H1 (cell line): Measurements from ENCODE around the gene NEBL. TPM values are rescaled to one million over a fixed set of nuclear protein-coding genes. Genes with fewer than 3 reads are reported as not detected.

Experiments used
- CTCF ChIA-PET: fragments of 300-600 bp; sonication (Branson Sonifier 250); formaldehyde crosslinking; loops from one replicate; lab custom pipeline; 2021; ENCODE audit not compliant: partially characterized antibody; lab: Charles Lee
- POLR2A ChIA-PET: fragments of 300-600 bp; sonication (Branson Sonifier 250); formaldehyde crosslinking; loops from one replicate; lab custom pipeline; 2021; ENCODE audit warnings: inconsistent platforms; ENCODE audit not compliant: partially characterized antibody; lab: Charles Lee
- DNase-seq, 2 experiments: peaks; one replicate each; pipeline versions ENCODE4 v3.0.0 to v3.0.0-alpha.2; 2010 to 2022; ENCODE audit warnings: low spot score in 2 of 2, low read depth in 1 of 2, mixed read lengths in 1 of 2
- FAIRE-seq: peaks from 2 replicates; lab custom pipeline; 2011; peaks lifted over from hg19 to GRCh38; lab: Jason Lieb, UNC
- H2AFZ ChIP-seq: 2 replicates; pipeline ENCODE4 v1.8.1; 2012; ENCODE audit warnings: low read length, inconsistent platforms
- H2AK5ac ChIP-seq: 2 replicates; pipeline ENCODE4 v1.6.1; 2013; ENCODE audit warnings: low read depth, low read length
- H2BK120ac ChIP-seq: replicated peaks from 2 replicates; pipeline ENCODE3; 2013; ENCODE audit warnings: low read depth, low read length, inconsistent platforms
- H2BK12ac ChIP-seq: 2 replicates; pipeline ENCODE4 v1.6.1; 2013; ENCODE audit warnings: low read depth, low read length
- H2BK15ac ChIP-seq: 2 replicates; pipeline ENCODE4 v1.6.1; 2013; ENCODE audit warnings: low read length
- H2BK20ac ChIP-seq: 2 replicates; pipeline ENCODE4 v1.6.1; 2013; ENCODE audit warnings: low read length
- H2BK5ac ChIP-seq: 2 replicates; pipeline ENCODE4 v1.6.1; 2013; ENCODE audit warnings: low read depth, low read length
- H3K14ac ChIP-seq: 2 replicates; pipeline ENCODE4 v1.6.1; 2013; ENCODE audit warnings: inconsistent platforms; ENCODE audit not compliant: insufficient read length
- H3K18ac ChIP-seq: 2 replicates; pipeline ENCODE4 v1.6.1; 2013; ENCODE audit warnings: low read length; ENCODE audit errors: extremely low read depth
- H3K23ac ChIP-seq: 2 replicates; pipeline ENCODE4 v1.6.1; 2013; ENCODE audit warnings: inconsistent platforms; ENCODE audit not compliant: insufficient read length
- H3K23me2 ChIP-seq: 2 replicates; pipeline ENCODE4 v1.6.1; 2013; ENCODE audit warnings: low read depth, low read length
- H3K27ac ChIP-seq: 2 replicates; pipeline ENCODE4 v1.6.1; 2011; ENCODE audit warnings: low read depth, low read length, inconsistent platforms
- H3K27me3 ChIP-seq, 4 experiments: replicated peaks in 1 of 4; 1 replicate in 1 of 4; 2 replicates in 3 of 4; pipeline versions ENCODE4 v1.6.1 to v1.8.1; 2011 to 2013; ENCODE audit warnings: low read length in 3 of 4, mild to moderate bottlenecking in 3 of 4, inconsistent platforms in 2 of 4, mixed read lengths in 2 of 4, moderate library complexity in 1 of 4; ENCODE audit not compliant: control insufficient read depth in 3 of 4, insufficient read depth in 3 of 4; ENCODE audit errors: extremely low read depth in 1 of 4
- H3K36me3 ChIP-seq, 4 experiments: 2 replicates each; pipeline versions ENCODE4 v1.6.1 to v1.8.1; 2011 to 2013; ENCODE audit warnings: mild to moderate bottlenecking in 4 of 4, low read length in 3 of 4, moderate library complexity in 2 of 4, control low read depth in 1 of 4, inconsistent platforms in 1 of 4; ENCODE audit not compliant: insufficient read depth in 4 of 4, control insufficient read depth in 2 of 4
- H3K4ac ChIP-seq: replicated peaks from 2 replicates; pipeline ENCODE3; 2013; ENCODE audit warnings: low read length, low read depth, mixed read lengths, inconsistent platforms; ENCODE audit not compliant: insufficient read length
- H3K4me1 ChIP-seq, 4 experiments: replicated peaks in 1 of 4; 1 replicate in 1 of 4; 2 replicates in 3 of 4; pipeline versions ENCODE4 v1.6.1 to v1.8.1; 2011 to 2013; ENCODE audit warnings: low read length in 3 of 4, inconsistent platforms in 2 of 4, mixed read lengths in 1 of 4; ENCODE audit not compliant: insufficient read depth in 4 of 4, control insufficient read depth in 3 of 4
- H3K4me2 ChIP-seq, 2 experiments: 2 replicates each; pipeline versions ENCODE4 v1.6.1 to v1.8.1; 2011 to 2013; ENCODE audit warnings: low read depth in 2 of 2, low read length in 2 of 2, control low read depth in 1 of 2, inconsistent platforms in 1 of 2, mild to moderate bottlenecking in 1 of 2; ENCODE audit not compliant: insufficient read depth in 1 of 2
- H3K4me3 ChIP-seq, 4 experiments: fragments of 200-600, 300-600 bp in 1 of 4; sonication (generic), shearing (Covaris generic), sonication (Bioruptor Twin) in 1 of 4; 2 replicates each; pipeline versions ENCODE4 v1.5.1 to v1.8.1; 2011 to 2016; ENCODE audit warnings: low read length in 4 of 4, low read depth in 3 of 4, control low read depth in 2 of 4, inconsistent platforms in 2 of 4, mild to moderate bottlenecking in 2 of 4, mixed read lengths in 1 of 4, moderate library complexity in 1 of 4; ENCODE audit not compliant: insufficient read depth in 2 of 4; ENCODE audit errors: extremely low read depth in 1 of 4
- H3K56ac ChIP-seq: replicated peaks from 2 replicates; pipeline ENCODE3; 2013; ENCODE audit warnings: low read depth, mild to moderate bottlenecking, mixed read lengths, low read length, inconsistent platforms; ENCODE audit not compliant: insufficient read length
- H3K79me1 ChIP-seq: 2 replicates; pipeline ENCODE4 v1.6.1; 2013; ENCODE audit warnings: low read depth, low read length, control low read depth
- H3K79me2 ChIP-seq, 2 experiments: 2 replicates each; pipeline versions ENCODE4 v1.6.1 to v1.8.1; 2012 to 2013; ENCODE audit warnings: low read length in 2 of 2, mild to moderate bottlenecking in 2 of 2, inconsistent platforms in 1 of 2; ENCODE audit not compliant: insufficient read depth in 2 of 2, control insufficient read depth in 1 of 2
- H3K9ac ChIP-seq, 4 experiments: replicated peaks in 1 of 4; 1 replicate in 1 of 4; 2 replicates in 3 of 4; pipeline versions ENCODE4 v1.6.1 to v1.8.1; 2011 to 2013; ENCODE audit warnings: low read depth in 3 of 4, low read length in 3 of 4, control low read depth in 2 of 4, mild to moderate bottlenecking in 2 of 4, moderate library complexity in 2 of 4, inconsistent platforms in 1 of 4; ENCODE audit errors: extremely low read depth in 1 of 4
- H3K9me3 ChIP-seq, 2 experiments: 2 replicates each; pipeline versions ENCODE4 v1.6.1 to v1.8.1; 2012 to 2013; ENCODE audit warnings: mild to moderate bottlenecking in 2 of 2, moderate library complexity in 2 of 2, control low read depth in 1 of 2, inconsistent platforms in 1 of 2, low read depth in 1 of 2, low read length in 1 of 2, mixed read lengths in 1 of 2; ENCODE audit not compliant: insufficient read depth in 2 of 2
- H4K20me1 ChIP-seq, 2 experiments: replicated peaks in 1 of 2; 2 replicates each; pipeline versions ENCODE3 to v1.8.1; 2011 to 2013; ENCODE audit warnings: inconsistent platforms in 2 of 2, low read length in 2 of 2, mild to moderate bottlenecking in 1 of 2; ENCODE audit not compliant: insufficient read depth in 2 of 2, control insufficient read depth in 1 of 2
- H4K5ac ChIP-seq: 2 replicates; pipeline ENCODE4 v1.6.1; 2013; ENCODE audit warnings: low read length, low read depth, mixed read lengths, inconsistent platforms; ENCODE audit not compliant: insufficient read length
- H4K8ac ChIP-seq: 2 replicates; pipeline ENCODE4 v1.8.0; 2013; ENCODE audit warnings: mild to moderate bottlenecking, moderate library complexity, low read length, inconsistent platforms; ENCODE audit not compliant: insufficient read depth; ENCODE audit errors: extremely low read depth
- H4K91ac ChIP-seq: replicated peaks from 2 replicates; pipeline ENCODE3; 2013; ENCODE audit warnings: low read length, mixed read lengths, inconsistent platforms; ENCODE audit not compliant: insufficient read length
- ASH2L ChIP-seq: fragments of 200-600, 300-600 bp; sonication (generic); IDR thresholded peaks from one replicate; pipeline ENCODE4 v1.7.1; 2017; ENCODE audit warnings: low read length
- CBX8 ChIP-seq: fragments of 300-800, 300-1000 bp; sonication (generic); IDR thresholded peaks from 2 replicates; pipeline ENCODE4 v1.7.1; 2016; ENCODE audit warnings: low read depth, low read length, borderline replicate concordance
- EZH2 ChIP-seq: fragments of 200-600 bp; sonication (generic); IDR thresholded peaks from 2 replicates; pipeline ENCODE4 v1.7.1; 2012; ENCODE audit warnings: low read depth, mild to moderate bottlenecking, moderate library complexity, low read length, inconsistent platforms; ENCODE audit not compliant: severe bottlenecking
- FOSL1 ChIP-seq: IDR thresholded peaks from 2 replicates; pipeline ENCODE4 v1.6.1; 2011; ENCODE audit warnings: mild to moderate bottlenecking, low read depth, low read length, moderate library complexity; ENCODE audit not compliant: insufficient read depth
- GABPA ChIP-seq: IDR thresholded peaks from 2 replicates; pipeline ENCODE4 v1.6.1; 2011; ENCODE audit warnings: mild to moderate bottlenecking, low read length, moderate library complexity, borderline replicate concordance; ENCODE audit not compliant: insufficient read depth
- MAX ChIP-seq: IDR thresholded peaks from 2 replicates; pipeline ENCODE4 v1.6.1; 2012; ENCODE audit warnings: inconsistent platforms
- POLR2AphosphoS5 ChIP-seq: IDR thresholded peaks from 2 replicates; pipeline ENCODE4 v1.6.1; 2011; ENCODE audit warnings: low read depth, low read length
- RBBP5 ChIP-seq: IDR thresholded peaks from 2 replicates; pipeline ENCODE4 v1.7.1; 2012; ENCODE audit warnings: low read depth, mild to moderate bottlenecking, inconsistent platforms, low read length, moderate library complexity, borderline replicate concordance
- RNF2 ChIP-seq: fragments of 200-900, 300-1000 bp; sonication (generic); IDR thresholded peaks from 2 replicates; pipeline ENCODE4 v1.7.1; 2016; ENCODE audit warnings: borderline replicate concordance, low read depth, mild to moderate bottlenecking, antibody characterized with exemption, low read length; ENCODE audit not compliant: poor library complexity, severe bottlenecking; ENCODE audit errors: missing control alignments
- SIN3A ChIP-seq, 2 experiments: IDR thresholded peaks in 1 of 2; conservative IDR thresholded peaks in 1 of 2; 2 replicates each; pipeline ENCODE4 v1.6.1; 2011 to 2012; ENCODE audit warnings: low read length in 2 of 2, improper control_type of control experiment in 1 of 2, low read depth in 1 of 2, mild to moderate bottlenecking in 1 of 2
- SP4 ChIP-seq: IDR thresholded peaks from 2 replicates; pipeline ENCODE4 v1.6.1; 2012; ENCODE audit warnings: low read length, inconsistent platforms
- WGBS, 2 experiments: shearing (Covaris generic) in 1 of 2; methylation state at CpG; one replicate each; pipeline versions ENCODE4 v1.1.6 to v1.1.7; 2013 to 2015; ENCODE audit warnings: low lambda C conversion rate in 2 of 2, mixed read lengths in 2 of 2, inconsistent platforms in 1 of 2, low coverage in 1 of 2, missing lambda C conversion rate in 1 of 2; ENCODE audit not compliant: insufficient replicate concordance in 2 of 2, insufficient coverage in 1 of 2, insufficient read length in 1 of 2; ENCODE audit errors: extremely low coverage in 1 of 2, missing lambda C conversion rate in 1 of 2; 5-methylcytosine and 5-hydroxymethylcytosine counted together
- polyA plus RNA-seq, 7 experiments: library from polyadenylated mRNA; depleted of rRNA in 3 of 7; stranded (reverse) in 5 of 7; unstranded in 2 of 7; fragments of >200 nt in 5 of 7; fragments of 200-250 nt in 2 of 7; gene quantifications; 1 replicate in 5 of 7; 2 replicates in 1 of 7; 4 replicates in 1 of 7; pipeline versions ENCODE4 v1.2.1 to v1.2.3, GENCODE V29; 2011 to 2013; ENCODE audit warnings: missing spikeins in 2 of 7, mixed read lengths in 2 of 7
- total RNA-seq: library from RNA; stranded (reverse); fragmentation: NEBNext Ultra II Directional; extraction: Animal tissue kit (Norgen Biotek cat#: 25700); gene quantifications from 2 replicates; pipeline ENCODE4 v1.2.1, GENCODE V29; 2021

NEBL gene
- total and polyA plus RNA-seq, 2 of the 8 experiments (the other 6 are each of a cell fraction or from before 2014, with no cell fraction given), result 7.5 to 10.5 TPM

- H3K36me3 ChIP-seq, result no peaks in the 10 kb centered on the region
- TF ChIP-seq MAX (no peak), FOSL1 (no peak), SIN3A (conservative IDR thresholded peaks at IDR 0.05 in 1 of 2, IDR thresholded peaks at IDR 0.05 in 1 of 2; ENCODE audit: low read depth in 1 of 2, low read length in 2 of 2) (no peak), RBBP5 (no peak), GABPA (no peak), SP4 (no peak), ASH2L (no peak), POLR2AphosphoS5 (no peak), EZH2 (no peak), RNF2 (no peak), CBX8 (no peak)
- no peak overlapping the region for H2BK20ac ChIP-seq
- H3K9ac ChIP-seq, result no peak overlapping the region
- no peak overlapping the region for H4K5ac ChIP-seq
- H2AFZ ChIP-seq, result no peak overlapping the region
- no peak overlapping the region for H2BK5ac ChIP-seq
- H2BK12ac ChIP-seq, result no peak overlapping the region
- H3K14ac ChIP-seq, result no peak overlapping the region
- H3K9me3 ChIP-seq, result no peaks in the 10 kb centered on the region
- H2BK120ac ChIP-seq, result no peak overlapping the region
- H2BK15ac ChIP-seq, result no peak overlapping the region
- H4K20me1 ChIP-seq, result no peaks in the 10 kb centered on the region
- H3K27ac ChIP-seq, result no peak overlapping the region
- no peak overlapping the region for H3K4ac ChIP-seq
- H4K8ac ChIP-seq, result no peak overlapping the region
- no peak overlapping the region for H2AK5ac ChIP-seq
- H3K23ac ChIP-seq, result no peak overlapping the region
- no peaks in the 10 kb centered on the region for H3K79me1 ChIP-seq
- peaks cover 0 to 13% (median 3%) of the 10 kb centered on the region in 4 experiments; a peak in 4 of 7 replicates for H3K4me1 ChIP-seq
- POLR2A ChIA-PET, result no interaction called here
- H4K91ac ChIP-seq, result no peak overlapping the region
- DNase-seq (no peak), FAIRE-seq (no peak)
- H3K23me2 ChIP-seq, result no peaks in the 10 kb centered on the region
- 89% methylated on average over 9 of the region's 9 CpGs; no CpG with 5 or more reads in 1 of the 2 experiments for WGBS, 2 experiments
- no peaks in the 10 kb centered on the region for H3K79me2 ChIP-seq
- no peaks in the 10 kb centered on the region for H3K27me3 ChIP-seq
- H3K4me2 ChIP-seq, result no peak overlapping the region
- H3K18ac ChIP-seq, result no peak overlapping the region
- H3K4me3 ChIP-seq, result no peak overlapping the region
- no peak overlapping the region for H3K56ac ChIP-seq
- CTCF ChIA-PET, result interaction anchor here (0.5 to 1.3 kb wide), 2 partner anchors 23 to 661 kb away, joined by 3 read pairs; no protein-coding TSS in a partner anchor
Measured at GRCh38 chr10:20945546-20946332, 48.6 kb upstream of the NEBL start.
